Activated CD8-positive, alpha-beta memory T cell treated with anti-CD3 and anti-CD28 coated beads for 36 hours (primary cell): ENCODE measurements around the gene CAMK1D. TPM values are rescaled to one million over a fixed set of nuclear protein-coding genes. Genes with fewer than 3 reads are reported as not detected.

Source experiments
- CTCF ChIA-PET: fragments of 350-600 bp; sonication (Branson Sonifier 250); formaldehyde crosslinking; loops from one replicate; lab custom pipeline; 2021; ENCODE audit warnings: antibody characterized with exemption; lab: Charles Lee
- POLR2A ChIA-PET: fragments of 350-600 bp; sonication (Branson Sonifier 250); formaldehyde crosslinking; loops from one replicate; lab custom pipeline; 2021; ENCODE audit warnings: antibody characterized with exemption; lab: Charles Lee
- total RNA-seq, 2 experiments: library from RNA; stranded (reverse); gene quantifications; one replicate each; pipeline ENCODE4 v1.2.3, GENCODE V29; 2021

The CAMK1D gene
- total RNA-seq, 2 experiments from 2014 or later = 8.7 to 11.4 TPM

- CTCF ChIA-PET = interaction anchor here (1.3 kb wide), 1 partner anchor 10 kb away, joined by 3 read pairs; no protein-coding TSS in a partner anchor
- POLR2A ChIA-PET = no interaction called here
These were observed 63.5 kb downstream of the CAMK1D start for GRCh38 chr10:12412666-12413368.

GRCh38 chr10:12413369-12413711, 64.0 kb downstream of the CAMK1D start:
- ChIA-PET CTCF (no interaction called here), POLR2A (no interaction called here)

GRCh38 chr10:12414278-12414989, 65.1 kb downstream of the CAMK1D start:
- ChIA-PET CTCF (interaction anchor here (1.2 kb wide), 1 partner anchor 212 kb away, joined by 3 read pairs; no protein-coding TSS in a partner anchor), POLR2A (no interaction called here)

GRCh38 chr10:12416344-12417050, 67.2 kb downstream of the CAMK1D start:
- ChIA-PET CTCF (interaction anchor here (1.2 kb wide), 1 partner anchor 35 kb away, joined by 3 read pairs; no protein-coding TSS in a partner anchor), POLR2A (no interaction called here)

GRCh38 chr10:12417331-12417730, 68.0 kb downstream of the CAMK1D start:
- ChIA-PET POLR2A (interaction anchor here (0.7 kb wide), 1 partner anchor 272 kb away, joined by 5 read pairs; no protein-coding TSS in a partner anchor), CTCF (interaction anchor here (1.2 to 1.5 kb wide), 2 partner anchors 35 to 47 kb away, joined by 3 to 4 read pairs; no protein-coding TSS in a partner anchor)

- POLR2A ChIA-PET = interaction anchor here (0.7 kb wide), 1 partner anchor 273 kb away, joined by 5 read pairs; no protein-coding TSS in a partner anchor
- CTCF ChIA-PET = interaction anchor here (1.5 kb wide), 1 partner anchor 48 kb away, joined by 4 read pairs; no protein-coding TSS in a partner anchor
These were observed 68.7 kb downstream of the CAMK1D start for GRCh38 chr10:12418000-12418399.

GRCh38 chr10:12418725-12419261, 69.4 kb downstream of the CAMK1D start:
- ChIA-PET POLR2A (interaction anchor here (0.7 kb wide), 1 partner anchor 293 kb away, joined by 5 read pairs; no protein-coding TSS in a partner anchor), CTCF (interaction anchor here (1.5 kb wide), 1 partner anchor 49 kb away, joined by 4 read pairs; no protein-coding TSS in a partner anchor)

- ChIA-PET CTCF (interaction anchor here (0.7 to 0.9 kb wide), 2 partner anchors 54 to 55 kb away, joined by 3 to 4 read pairs; no protein-coding TSS in a partner anchor), POLR2A (interaction anchor here (0.7 kb wide), 3 partner anchors 36 to 292 kb away, joined by 3 to 5 read pairs (median 5); no protein-coding TSS in a partner anchor)
These were observed 70.0 kb downstream of the CAMK1D start for GRCh38 chr10:12419262-12419847.

- ChIA-PET POLR2A (no interaction called here), CTCF (no interaction called here)
These were observed 71.3 kb downstream of the CAMK1D start for GRCh38 chr10:12420530-12421120.

- POLR2A ChIA-PET = interaction anchor here (0.6 kb wide), 1 partner anchor 296 kb away, joined by 3 read pairs; no protein-coding TSS in a partner anchor
- CTCF ChIA-PET = no interaction called here
These were observed 72.8 kb downstream of the CAMK1D start for GRCh38 chr10:12422189-12422588.

- ChIA-PET POLR2A (no interaction called here), CTCF (no interaction called here)
These were observed 74.5 kb downstream of the CAMK1D start for GRCh38 chr10:12423896-12424295.

GRCh38 chr10:12427276-12427675, 77.9 kb downstream of the CAMK1D start:
- POLR2A ChIA-PET = no interaction called here
- CTCF ChIA-PET = no interaction called here

GRCh38 chr10:12428447-12429135, 79.2 kb downstream of the CAMK1D start:
- POLR2A ChIA-PET = no interaction called here
- CTCF ChIA-PET = no interaction called here

- ChIA-PET CTCF (no interaction called here), POLR2A (no interaction called here)
These were observed 81.1 kb downstream of the CAMK1D start for GRCh38 chr10:12430406-12430982.

- ChIA-PET POLR2A (no interaction called here), CTCF (no interaction called here)
These were observed 82.1 kb downstream of the CAMK1D start for GRCh38 chr10:12431151-12432101.

GRCh38 chr10:12432402-12433189, 83.2 kb downstream of the CAMK1D start:
- ChIA-PET CTCF (no interaction called here), POLR2A (no interaction called here)
